Inflammatory macrophage treated with lipopolysaccharide for 1 hour (primary cell): ENCODE data around the gene HDAC8.
"Not testable (repeated sequence)": the region's sequence is repeated elsewhere in the genome, so short reads cannot be mapped to it uniquely, and the experiment has no call there.

Experiments used
- DNase-seq, 2 donors: peaks; one replicate each; pipeline ENCODE4 v3.0.0-alpha.2; 2020 to 2022

Gene HDAC8

GRCh38 chrX:72532366-72532765, 40.3 kb downstream of the HDAC8 start:
- DNase-seq = no peak

- DNase-seq = peak in 1 of 2 donors; percentile 0
Measured at GRCh38 chrX:72526534-72527508, 45.8 kb downstream of the HDAC8 start.

GRCh38 chrX:72498782-72499181, 73.9 kb downstream of the HDAC8 start:
- no peak for DNase-seq

GRCh38 chrX:72495046-72495445, 77.6 kb downstream of the HDAC8 start:
- no peak for DNase-seq

- DNase-seq = no peak
Measured at GRCh38 chrX:72492499-72492898, 80.1 kb downstream of the HDAC8 start.

- DNase-seq = not testable (repeated sequence)
Measured at GRCh38 chrX:72490221-72490620, 82.4 kb downstream of the HDAC8 start.

- DNase-seq = no peak
Measured at GRCh38 chrX:72487661-72488060, 85.0 kb downstream of the HDAC8 start.

GRCh38 chrX:72479324-72480274, 93.0 kb downstream of the HDAC8 start:
- DNase-seq = no peak

- DNase-seq = no peak
Measured at GRCh38 chrX:72478853-72479252, 93.8 kb downstream of the HDAC8 start.

- no peak for DNase-seq
Measured at GRCh38 chrX:72478351-72478750, 94.3 kb downstream of the HDAC8 start.

- DNase-seq = no peak
Measured at GRCh38 chrX:72477781-72478181, 94.9 kb downstream of the HDAC8 start.

GRCh38 chrX:72477376-72477775, 95.3 kb downstream of the HDAC8 start:
- DNase-seq = no peak

GRCh38 chrX:72475952-72476668, 96.5 kb downstream of the HDAC8 start:
- no peak for DNase-seq

- no peak for DNase-seq
Measured at GRCh38 chrX:72475338-72475737, 97.3 kb downstream of the HDAC8 start.

GRCh38 chrX:72470532-72471223, 102.0 kb downstream of the HDAC8 start:
- no peak for DNase-seq

- no peak for DNase-seq
Measured at GRCh38 chrX:72470117-72470516, 102.5 kb downstream of the HDAC8 start.

- DNase-seq = no peak
Measured at GRCh38 chrX:72468607-72469006, 104.0 kb downstream of the HDAC8 start.

GRCh38 chrX:72467135-72467534, 105.5 kb downstream of the HDAC8 start:
- DNase-seq = no peak

- DNase-seq = no peak
Measured at GRCh38 chrX:72466493-72466892, 106.2 kb downstream of the HDAC8 start.

- no peak for DNase-seq
Measured at GRCh38 chrX:72465889-72466288, 106.8 kb downstream of the HDAC8 start.

GRCh38 chrX:72461766-72462165, 110.9 kb downstream of the HDAC8 start:
- no peak for DNase-seq

GRCh38 chrX:72461288-72461687, 111.4 kb downstream of the HDAC8 start:
- DNase-seq = no peak
